CD4-positive, alpha-beta T cell treated with Interleukin-4 for 1 hour (primary cell): ENCODE measurements around the gene HM13.
A peak's percentile ranks its signal among the peaks of the same experiment; 100 is the strongest.
"Not testable (repeated sequence)": the region's sequence is repeated elsewhere in the genome, so short reads cannot be mapped to it uniquely, and the experiment has no call there.

Source experiments
- DNase-seq, 2 donors: peaks; one replicate each; pipeline ENCODE4 v3.0.0-alpha.2; 2020 to 2022

Gene HM13

DNA sequence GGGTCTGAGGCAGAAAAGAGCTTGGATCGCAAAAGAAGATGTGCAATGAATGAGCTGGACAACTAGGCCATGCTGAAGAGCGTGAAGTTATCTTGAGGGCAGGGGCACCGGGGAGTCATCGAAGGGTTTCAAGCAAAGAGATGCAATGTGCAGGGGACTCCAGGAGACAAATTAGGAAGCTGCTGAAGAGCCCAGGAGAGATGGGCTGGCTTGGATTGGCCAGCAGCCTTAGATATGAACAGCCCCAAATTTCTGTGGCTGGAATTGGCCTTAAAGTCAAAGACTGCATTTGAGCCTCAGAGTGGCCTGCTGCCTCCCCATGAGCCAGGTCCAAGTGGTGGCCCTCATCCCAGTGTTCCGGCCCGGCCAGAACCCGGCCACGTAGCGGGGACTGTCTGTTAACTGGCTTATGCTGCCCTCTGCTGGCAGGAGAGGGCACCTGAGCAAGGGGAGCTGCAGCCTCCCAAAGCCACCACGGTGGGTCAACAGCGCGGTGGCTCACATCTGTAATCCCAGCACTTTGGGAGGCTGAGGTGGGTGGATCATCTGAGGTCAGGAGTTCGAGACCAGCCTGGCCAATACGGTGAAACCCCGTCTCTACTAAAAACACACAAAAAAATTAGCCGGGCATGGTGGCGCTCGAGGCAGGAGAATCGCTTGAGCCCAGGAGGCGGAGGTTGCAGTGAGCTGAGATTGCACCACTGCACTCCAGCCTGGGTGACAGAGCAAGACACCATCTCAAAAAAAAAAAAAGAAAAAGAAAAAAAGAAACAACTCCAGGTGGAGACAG lies 11.2 kb upstream of the HM13 start:
- DNase-seq: peak; percentile 74 to 75

DNA sequence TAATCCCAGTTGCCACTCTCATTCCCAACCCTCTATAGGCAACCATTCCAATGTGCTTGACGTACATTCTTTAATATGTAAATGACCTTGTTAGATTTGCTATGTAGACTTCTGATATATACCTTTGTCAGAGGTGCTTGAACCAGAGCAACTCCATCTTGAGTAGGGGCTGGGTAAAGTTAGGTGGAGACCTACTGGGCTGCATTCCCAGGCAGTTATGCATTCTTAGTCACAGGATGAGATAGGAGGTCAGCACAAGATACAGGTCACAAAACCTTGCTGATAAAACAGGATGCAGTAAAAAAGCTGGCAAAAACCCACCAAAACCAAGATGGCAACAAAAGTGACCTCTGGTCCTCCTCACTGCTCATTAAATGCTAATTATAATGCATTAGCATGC lies 8.3 kb upstream of the HM13 start:
- DNase-seq: no peak

DNA sequence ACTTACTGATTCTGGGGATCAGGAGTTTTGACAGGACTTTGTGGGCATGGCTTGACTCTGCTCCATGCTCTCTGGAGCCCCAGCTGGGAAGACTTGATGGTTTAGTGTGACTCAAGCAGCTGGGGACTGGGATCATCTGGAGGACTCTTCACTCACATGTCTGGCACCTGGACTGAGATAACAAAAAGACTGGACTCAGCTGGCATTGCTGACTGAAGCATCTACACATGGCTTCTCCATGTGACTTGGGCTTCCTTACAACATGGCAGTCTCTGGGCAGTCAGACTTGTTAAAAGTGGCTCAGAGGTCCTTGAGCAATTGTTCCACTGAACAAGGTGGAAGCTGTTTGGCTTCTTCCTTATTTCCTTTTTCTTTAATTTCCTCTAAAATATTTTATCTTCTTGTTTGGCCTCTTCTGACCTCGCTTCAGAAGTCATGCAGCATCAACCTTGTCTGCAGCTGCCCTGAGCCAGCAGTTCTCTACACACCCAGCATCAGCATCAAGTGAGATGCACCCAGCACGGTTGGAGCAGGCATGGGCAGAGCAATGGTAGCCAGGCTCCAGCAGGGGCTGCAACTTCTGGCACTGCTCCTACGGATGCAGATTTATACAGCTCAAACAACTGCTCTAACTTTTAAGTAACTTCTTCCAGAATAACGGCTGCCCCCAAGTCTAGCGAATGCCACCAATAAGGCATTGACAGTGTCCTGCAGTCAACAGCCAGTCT lies 5.6 kb upstream of the HM13 start:
- DNase-seq: no peak

DNA sequence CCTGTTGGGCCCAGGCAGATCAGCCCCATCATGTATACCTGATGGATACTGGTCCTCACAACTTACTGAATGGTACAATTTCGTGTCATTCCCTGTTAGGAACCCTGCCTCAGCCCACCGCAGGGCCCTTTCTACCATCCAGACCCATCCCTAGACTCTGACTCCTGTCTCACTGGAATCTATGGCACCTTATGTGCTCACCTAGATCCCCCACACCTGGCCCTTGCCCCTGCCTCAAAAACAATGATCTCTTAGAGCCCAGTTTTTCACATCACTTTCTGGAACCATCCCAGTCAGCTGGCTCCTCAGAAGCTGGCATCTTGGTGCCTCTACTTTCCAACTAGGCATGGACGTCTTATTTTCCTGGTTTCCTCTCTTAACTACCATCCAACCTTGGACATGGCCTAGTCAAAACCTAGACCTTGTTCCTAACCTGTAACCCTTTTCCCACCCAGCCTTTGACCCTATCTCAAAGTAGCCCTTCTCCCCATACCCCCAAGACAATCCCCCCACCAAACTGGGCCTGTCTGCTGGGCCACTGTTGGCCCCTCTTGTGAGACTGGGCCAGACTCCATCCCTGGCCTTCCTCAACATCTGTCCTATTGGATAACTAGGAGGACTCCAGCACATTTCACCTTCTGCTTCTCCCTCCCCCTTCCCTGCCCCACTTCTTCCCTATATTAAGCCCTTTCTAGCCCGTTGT lies 981 bp downstream of the HM13 start:
- DNase-seq: no peak

DNA sequence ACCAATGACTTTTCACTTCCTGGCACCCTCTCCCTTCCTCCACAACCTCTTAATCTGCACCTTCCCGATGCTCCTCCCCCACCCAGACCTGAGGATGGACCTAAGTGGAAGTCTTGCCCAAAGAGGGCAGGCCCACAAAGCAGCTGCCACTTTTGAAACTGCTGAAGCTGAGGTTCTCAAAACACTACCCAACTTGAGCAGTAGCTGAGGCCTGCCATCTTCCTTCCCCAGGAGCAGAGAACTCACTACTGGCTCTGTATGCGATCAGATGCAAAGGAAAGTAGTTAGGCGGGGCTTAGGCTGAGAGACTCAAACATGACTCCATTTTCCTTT lies 1.5 kb downstream of the HM13 start:
- peak in 1 of 2 donors; percentile 10 for DNase-seq

DNA sequence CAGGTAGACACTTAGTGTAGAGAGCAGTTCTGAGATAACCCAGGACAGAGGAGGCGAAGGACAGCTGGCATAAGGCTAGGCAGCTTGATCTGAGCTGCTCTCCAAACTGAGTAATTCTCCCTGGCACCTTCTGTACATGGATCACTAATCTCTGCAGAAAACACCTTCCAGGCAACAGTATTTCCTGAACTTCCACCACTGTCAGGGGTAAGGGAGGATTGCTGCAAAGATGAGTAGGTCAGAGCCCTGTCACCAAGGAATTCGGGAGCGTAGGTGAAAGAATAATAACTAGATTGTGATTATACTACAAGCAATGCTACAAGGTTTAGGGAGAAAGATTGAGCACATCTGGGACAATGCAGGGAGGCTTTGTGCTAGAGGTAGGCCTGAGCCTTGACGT lies 1.9 kb downstream of the HM13 start:
- no peak for DNase-seq

DNA sequence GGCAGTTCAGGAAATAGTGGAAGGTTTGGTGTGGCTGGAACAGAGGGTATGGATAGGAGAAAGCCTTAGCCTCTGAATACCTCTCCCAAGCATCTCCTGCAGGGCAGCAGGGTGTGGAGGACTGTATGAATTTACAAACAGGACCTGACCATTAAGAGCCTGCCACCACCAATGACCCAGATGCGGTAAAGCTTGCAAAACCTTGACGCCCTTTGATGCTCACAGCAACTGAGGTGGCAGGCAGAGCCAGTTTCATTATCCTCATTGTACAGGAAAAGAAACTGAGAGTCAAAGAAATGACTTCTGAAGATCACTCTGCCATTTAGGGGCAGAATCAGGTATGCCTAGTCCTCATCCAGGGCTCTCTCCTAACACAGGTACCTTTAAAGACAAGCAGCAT lies 2.4 kb downstream of the HM13 start:
- peak in 1 of 2 donors; percentile 27 for DNase-seq

DNA sequence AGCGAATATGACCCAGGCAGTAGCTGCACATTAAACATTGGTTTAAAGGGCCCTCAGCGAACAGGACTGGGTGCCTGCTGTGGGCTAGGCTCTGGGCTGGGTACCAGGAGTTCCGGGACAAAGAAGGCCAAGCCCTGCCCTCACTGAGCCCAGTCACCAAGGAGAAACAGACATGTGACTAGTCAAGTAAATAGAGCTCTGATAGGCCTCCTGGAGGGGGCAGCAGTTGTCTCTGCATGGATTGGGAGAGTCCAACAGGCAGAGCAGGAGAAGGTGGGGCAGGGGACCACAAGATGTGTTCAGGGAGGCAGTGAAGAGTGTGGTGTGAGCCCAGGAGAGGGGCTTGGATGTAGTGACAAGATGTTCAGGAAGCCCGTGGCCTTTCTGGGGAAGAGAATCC lies 3.1 kb downstream of the HM13 start:
- DNase-seq: no peak

DNA sequence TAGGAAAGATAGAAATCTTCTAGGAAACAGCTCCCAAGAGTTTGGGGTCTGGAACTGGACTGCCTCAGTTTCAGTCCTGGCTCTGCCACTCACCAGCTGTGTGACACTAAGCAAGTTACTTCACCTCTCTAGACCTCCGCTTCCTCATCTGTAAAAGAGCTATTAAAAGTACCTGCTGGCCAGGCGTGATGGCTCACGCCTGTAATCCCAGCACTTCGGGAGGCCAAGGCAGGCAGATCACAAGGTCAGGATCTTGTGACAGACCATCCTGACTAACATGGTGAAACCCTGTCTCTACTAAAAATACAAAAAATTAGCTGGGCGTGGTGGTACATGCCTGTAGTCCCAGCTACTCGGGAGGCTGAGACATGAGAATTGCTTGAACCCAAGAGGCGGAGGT lies 7.0 kb downstream of the HM13 start:
- peak in 1 of 2 donors; percentile 33 for DNase-seq

DNA sequence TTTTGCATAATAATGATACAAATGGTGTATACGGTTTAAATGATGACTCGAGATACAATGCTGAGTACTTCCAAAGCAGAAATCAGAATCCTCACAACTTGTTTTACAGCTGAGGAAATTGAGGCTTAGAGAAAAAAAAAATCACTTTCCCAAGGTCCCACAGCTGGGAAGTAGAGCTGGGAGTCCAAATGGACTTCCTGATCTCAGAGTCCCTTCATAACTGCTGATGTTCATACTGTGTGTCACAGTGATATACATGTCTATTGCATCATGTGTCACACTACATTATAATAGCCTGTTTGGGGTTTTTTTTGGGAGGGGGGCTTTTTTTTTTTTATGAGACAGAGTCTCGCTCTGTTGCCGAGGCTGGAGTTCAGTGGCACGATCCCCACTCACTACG lies 8.5 kb downstream of the HM13 start:
- DNase-seq: no peak

DNA sequence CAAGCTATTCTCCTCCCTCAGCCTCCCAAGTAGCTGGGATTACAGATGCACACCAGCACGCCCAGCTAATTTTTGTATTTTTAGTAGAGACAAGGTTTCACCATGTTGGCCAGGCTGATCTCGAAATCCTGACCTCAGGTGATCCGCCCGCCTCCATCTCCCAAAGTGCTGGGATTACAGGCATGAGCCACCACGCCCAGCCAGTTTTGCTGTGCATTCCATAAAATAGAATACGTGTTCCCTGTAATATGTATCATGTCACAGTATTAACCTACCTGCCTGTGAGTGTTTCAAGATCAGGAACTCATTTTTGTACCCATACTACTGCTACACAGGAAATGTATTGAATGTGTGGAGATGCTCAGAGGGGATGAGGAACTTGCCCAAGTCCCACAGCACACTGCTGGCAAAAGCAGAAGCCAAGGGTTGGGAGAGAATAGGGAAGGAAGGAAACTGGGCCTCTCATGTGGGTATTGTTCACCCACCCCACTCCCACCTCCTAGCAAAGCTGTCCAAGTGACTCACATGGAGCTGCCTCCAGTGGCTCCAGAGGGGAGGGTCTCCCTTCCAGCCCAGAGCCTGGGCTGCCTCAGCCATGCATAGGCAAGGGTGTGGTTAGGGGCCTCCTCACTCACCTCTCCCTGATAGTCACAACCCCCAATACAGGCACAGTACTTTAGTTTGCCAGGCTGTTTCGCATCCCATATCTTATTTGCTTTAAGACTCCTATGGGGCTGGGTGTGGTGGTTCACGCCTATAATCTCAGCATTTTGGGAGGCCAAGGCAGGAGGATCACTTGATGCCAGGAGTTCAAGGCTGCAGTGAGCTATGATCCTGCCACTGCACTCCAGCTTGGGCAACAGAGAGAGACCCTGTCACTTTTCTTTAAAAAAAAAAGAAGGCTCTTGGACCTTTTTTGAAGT lies 9.4 kb downstream of the HM13 start:
- peak in 1 of 2 donors; percentile 66 for DNase-seq

DNA sequence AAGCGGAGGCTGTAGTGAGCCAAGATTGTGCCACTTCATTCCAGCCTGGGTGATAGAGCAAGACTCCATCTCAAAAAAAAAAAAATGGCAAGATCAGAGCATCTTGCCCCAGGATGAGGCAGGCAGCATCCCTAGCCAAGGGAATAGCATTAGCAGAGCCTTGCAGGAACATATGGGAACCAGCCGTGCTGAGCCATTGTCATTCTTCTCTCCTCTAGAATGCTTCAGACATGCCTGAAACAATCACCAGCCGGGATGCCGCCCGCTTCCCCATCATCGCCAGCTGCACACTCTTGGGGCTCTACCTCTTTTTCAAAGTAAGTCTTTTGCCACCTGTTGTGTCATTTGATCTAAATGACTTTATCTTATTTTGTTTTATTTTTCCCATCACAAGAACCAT lies 13.0 kb downstream of the HM13 start:
- DNase-seq: no peak

DNA sequence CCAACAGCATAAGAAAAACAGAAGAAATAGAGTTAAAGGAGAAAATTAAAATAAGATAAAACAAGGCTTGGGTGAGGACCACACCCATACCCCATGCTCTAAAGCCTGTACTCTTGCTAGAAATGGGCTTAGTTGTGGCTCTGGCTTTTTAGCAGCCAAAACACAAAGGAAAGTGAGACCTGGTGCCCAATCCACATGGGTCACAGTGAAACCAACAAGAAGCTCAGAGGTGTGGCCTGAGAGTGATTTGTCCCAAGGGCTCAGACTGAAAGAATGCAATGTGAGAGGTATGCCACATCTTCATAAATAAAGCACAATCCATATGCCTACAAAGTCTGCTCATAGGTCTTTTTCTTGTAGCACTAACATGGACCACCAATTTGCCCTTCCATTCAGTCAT lies 21.1 kb downstream of the HM13 start:
- DNase-seq: no peak

DNA sequence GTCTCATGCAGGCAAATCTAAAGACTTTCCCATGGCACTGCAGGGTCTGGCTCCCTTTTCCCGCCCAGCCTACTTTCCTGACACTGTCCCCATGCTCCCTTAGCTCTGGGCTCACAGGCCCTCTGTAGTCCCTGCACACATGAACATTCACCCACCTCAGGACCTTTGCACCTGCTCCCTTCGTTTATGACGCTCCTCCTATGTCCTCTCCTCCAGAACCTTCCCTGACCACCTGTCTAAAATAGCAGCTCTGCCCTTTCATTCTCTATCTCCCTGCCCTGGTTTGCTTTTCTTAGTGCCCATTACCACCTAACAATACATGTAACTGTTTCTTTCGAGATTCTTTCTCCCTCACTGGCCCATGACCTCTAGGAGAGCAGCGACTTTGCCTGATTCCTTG lies 22.3 kb downstream of the HM13 start:
- no peak for DNase-seq

DNA sequence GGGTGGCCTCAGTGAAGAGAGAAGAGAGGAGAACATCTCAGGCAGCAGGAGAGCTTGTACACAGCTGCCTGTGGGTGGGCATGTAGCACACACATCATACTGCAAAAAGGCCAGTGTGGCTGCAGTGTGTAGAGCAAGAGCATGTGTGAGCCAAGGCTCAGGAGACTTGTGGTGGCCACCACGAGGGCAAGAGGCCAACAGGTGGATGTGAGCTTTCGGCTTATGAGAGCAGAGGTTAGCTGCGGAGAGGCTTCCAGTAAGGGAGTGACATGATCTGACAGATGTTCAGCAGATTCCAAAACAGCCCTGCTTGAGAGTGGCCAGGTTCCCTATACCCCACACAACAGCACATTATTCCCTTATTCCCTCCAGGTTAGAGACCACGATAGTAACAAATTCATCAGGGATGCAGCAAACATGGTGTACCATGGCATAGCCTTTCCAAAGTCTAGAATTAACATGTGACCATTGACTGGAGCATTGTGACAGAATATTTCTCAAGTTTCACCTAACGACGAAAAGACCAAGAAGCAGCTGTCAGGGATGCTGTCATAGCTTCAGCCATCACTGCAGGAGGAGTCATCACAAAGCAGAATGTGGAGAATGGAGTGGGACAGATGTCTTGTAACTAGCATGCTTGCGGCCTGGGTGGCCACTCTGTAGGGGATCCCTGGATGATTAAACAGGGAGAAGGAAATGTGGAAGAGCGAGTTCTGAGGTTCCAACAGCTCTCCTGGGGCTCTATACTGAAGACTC lies 23.1 kb downstream of the HM13 start:
- no peak for DNase-seq

DNA sequence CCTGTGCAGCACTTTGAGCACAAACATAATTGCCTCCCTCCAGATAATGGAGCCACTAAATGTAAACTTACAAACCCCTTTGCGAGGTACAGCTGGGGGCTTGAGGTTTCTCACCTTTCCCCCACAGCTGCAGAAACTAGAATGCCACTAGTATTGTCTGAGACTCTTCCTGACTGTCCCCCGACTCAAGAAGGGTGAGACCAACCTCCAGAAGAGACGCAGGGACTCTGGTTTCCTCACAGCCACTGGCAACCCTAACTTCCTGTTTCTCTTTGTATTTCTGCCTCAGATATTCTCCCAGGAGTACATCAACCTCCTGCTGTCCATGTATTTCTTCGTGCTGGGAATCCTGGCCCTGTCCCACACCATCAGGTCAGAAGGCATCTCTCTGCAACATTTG lies 23.6 kb downstream of the HM13 start:
- DNase-seq: no peak

DNA sequence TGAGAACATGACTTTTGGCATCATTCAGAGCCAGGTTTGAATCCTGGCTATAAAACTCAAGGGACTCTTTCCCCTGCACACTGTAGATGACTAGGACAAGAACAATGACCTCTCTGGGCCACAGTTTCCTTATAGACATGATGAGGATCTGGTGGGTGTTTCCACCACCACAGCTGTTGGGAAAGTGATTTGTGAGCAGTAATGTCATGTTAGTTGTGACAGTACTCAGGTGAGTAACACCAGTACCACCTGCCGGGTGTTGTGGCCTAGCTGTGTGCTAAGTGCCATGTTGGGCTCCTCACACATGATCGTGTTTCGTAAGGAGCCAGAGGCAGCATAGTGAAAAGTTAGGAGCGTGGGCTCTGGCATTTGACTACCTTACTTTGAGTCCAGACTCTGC lies 24.1 kb downstream of the HM13 start:
- DNase-seq: no peak

DNA sequence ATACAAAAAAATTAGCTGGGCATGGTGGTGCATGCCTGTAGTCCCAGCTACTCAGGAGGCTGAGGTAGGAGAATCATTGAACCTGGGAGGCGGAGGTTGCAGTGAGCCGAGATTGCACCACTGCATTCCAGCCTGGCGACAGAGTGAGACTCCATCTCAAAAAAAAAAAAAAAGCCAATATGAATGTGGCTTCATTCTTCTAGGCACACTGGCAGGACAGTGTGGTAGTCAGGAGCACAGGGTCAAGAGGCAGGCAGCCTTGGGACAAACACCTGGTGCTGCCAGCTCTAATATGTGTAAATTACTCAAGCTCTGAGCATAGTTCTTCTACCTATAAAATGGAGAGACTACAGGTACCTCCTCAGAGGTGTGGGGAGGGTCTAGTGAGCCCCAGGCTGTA lies 25.4 kb downstream of the HM13 start:
- not testable (repeated sequence) for DNase-seq

DNA sequence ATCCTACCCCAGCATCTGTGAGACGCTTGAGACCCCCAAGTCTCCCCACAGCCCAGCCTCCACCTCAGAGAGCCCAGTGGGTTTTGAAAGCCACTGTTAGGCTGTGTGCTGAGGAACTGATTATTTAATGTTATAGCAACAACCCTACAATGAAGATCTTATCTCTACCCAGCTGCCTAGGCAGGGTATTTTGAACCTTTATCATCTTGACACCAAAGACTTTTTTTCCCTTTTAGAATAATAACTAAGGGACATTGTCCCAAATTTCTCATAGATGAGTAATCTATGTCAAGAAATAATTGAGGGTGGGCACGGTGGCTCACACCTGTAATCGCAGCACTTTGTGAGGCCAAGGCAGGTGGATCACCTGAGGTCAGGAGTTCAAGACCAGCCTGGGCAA lies 26.2 kb downstream of the HM13 start:
- DNase-seq: no peak

DNA sequence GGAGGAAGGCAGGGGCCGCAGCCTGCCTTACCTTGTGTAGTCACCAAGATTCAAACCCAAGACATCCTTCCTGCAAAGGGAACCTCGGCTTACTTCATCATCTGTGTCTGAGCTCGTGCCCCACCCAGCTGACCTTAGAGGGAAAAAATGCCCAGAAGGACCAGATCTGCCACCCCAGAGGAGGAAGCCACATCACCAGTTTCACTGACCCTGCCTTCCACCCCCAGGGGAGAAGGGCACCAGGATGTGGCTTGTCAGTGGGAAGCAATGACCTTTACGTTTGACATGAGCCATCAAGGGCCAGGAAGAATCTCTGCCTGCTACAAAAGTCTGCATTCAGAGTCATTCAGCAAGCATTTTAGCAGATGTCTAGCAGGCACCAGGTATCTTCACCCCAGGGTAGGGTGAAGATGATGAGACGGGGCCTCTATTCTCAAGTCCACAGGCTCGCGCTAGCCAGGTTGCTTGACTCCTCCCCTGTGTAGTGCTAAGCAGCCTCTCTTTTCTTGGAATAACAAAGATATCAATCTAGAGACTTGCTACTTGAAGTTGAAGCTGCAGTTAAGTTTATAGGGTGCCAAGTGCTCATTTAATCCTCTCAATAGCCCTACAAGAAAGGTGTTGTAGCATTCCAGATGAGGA lies 28.1 kb downstream of the HM13 start:
- DNase-seq: peak in 1 of 2 donors; percentile 15

DNA sequence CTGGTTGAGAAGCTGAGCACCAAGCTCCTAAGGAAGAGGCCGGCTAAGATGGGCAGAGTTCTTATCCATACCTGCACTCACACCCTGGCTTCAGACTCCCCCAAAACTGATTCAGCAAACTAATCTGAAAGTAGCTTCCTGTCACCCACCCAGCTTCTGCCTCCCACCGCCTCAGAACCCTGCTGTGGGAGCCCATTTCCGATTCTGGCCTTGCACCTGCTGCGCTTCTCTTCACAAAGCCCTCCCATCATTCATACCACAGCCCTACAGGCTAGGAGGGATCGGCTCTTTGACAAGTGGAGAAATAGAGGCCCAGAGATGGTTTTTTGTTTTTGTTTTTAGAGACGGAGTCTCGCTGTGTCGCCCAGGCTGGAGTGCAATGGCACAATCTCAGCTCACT lies 28.7 kb downstream of the HM13 start:
- no peak for DNase-seq
